ENCODE results near the gene NELL1. TPM values are rescaled to one million over a fixed set of nuclear protein-coding genes. Genes with fewer than 3 reads are reported as not detected.

NELL1 gene
- total RNA-seq, 2 donors from 2014 or later: 1.8 to 10.3 TPM

GRCh38 chr11:21364866-21365624, 695.7 kb downstream of the NELL1 start:
- WGBS: 73% methylated on average over 8 of the region's 8 CpGs

DNA sequence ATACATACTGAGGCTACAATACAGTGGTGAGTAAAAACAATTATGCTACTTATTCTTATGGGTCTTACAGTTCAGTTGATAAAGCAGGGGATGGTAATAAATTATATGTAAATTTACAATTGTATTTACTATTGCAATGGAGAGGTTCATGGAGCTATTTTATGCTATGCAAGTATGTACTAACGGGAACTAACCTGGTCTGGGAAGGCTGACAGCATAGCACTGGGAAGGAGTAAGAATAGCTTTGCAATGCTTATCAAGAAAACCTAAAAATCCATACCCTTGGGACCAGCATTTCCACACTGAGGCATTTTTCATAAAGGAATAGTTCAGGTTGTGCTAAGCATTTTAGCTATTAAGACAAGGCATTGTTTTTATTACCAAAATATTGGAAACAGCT, 700.6 kb downstream of the NELL1 start:
- Histone ChIP-seq H3K9me3 (no peaks in the 10 kb centered on the region), H3K27me3 (replicated peaks; ENCODE audit: insufficient read depth) (no peaks in the 10 kb centered on the region), H3K4me1 (replicated peaks) (no peaks in the 10 kb centered on the region), H3K4me3 (no peak overlapping the region), H3K27ac (no peak overlapping the region), H3K36me3 (no peaks in the 10 kb centered on the region)
- WGBS: 74% methylated on average over 1 of the region's 1 CpG
- DNase-seq (ENCODE audit: low spot score): no peak
- intact Hi-C loops (cut with DNase I): no loop called here
- TF ChIP-seq POLR2AphosphoS5 (IDR thresholded peaks at IDR 0.05) (no peak), POLR2A (IDR thresholded peaks at IDR 0.05) (no peak)
- TF ChIP-seq, protein P1, sequence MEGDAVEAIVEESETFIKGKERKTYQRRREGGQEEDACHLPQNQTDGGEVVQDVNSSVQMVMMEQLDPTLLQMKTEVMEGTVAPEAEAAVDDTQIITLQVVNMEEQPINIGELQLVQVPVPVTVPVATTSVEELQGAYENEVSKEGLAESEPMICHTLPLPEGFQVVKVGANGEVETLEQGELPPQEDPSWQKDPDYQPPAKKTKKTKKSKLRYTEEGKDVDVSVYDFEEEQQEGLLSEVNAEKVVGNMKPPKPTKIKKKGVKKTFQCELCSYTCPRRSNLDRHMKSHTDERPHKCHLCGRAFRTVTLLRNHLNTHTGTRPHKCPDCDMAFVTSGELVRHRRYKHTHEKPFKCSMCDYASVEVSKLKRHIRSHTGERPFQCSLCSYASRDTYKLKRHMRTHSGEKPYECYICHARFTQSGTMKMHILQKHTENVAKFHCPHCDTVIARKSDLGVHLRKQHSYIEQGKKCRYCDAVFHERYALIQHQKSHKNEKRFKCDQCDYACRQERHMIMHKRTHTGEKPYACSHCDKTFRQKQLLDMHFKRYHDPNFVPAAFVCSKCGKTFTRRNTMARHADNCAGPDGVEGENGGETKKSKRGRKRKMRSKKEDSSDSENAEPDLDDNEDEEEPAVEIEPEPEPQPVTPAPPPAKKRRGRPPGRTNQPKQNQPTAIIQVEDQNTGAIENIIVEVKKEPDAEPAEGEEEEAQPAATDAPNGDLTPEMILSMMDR (IDR thresholded peaks at IDR 0.05): no peak

More at GRCh38 chr11:21364866-21365624, 695.7 kb downstream of the NELL1 start:
- no peak for DNase-seq (ENCODE audit: low spot score)
- intact Hi-C loops (cut with DNase I): no loop called here
- H3K4me3 ChIP-seq: no peak overlapping the region
- H3K27ac ChIP-seq: no peak overlapping the region
- no peaks in the 10 kb centered on the region for H3K4me1 ChIP-seq (replicated peaks)
- H3K27me3 ChIP-seq (replicated peaks; ENCODE audit: insufficient read depth): no peaks in the 10 kb centered on the region
- TF ChIP-seq, protein P1 (IDR thresholded peaks at IDR 0.05): no peak
- TF ChIP-seq POLR2A (IDR thresholded peaks at IDR 0.05) (no peak), POLR2AphosphoS5 (IDR thresholded peaks at IDR 0.05) (no peak)
- H3K36me3 ChIP-seq: no peaks in the 10 kb centered on the region
- no peaks in the 10 kb centered on the region for H3K9me3 ChIP-seq

DNA sequence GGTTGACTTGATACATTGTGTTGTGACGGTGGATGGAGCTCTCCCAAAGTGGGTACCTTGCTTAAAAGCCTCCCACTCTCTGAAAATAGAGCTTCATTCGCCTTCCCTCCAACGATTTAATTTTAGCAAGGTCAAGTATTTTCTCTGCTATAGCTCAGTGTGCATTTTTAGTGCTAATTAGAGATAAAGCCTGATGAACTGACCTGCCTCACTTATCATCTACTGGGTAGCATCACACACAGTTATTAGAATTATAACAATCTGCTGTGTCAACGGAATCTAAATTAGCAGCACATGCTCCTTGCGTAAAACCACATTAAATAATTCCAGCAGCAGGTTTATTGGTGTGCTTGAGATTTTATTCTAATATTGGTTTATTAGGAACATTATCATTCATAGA, 701.7 kb downstream of the NELL1 start:
- H3K4me3 ChIP-seq: no peak overlapping the region
- no peak overlapping the region for H3K27ac ChIP-seq
- no peaks in the 10 kb centered on the region for H3K4me1 ChIP-seq (replicated peaks)
- DNase-seq (ENCODE audit: low spot score): no peak
- WGBS: 76% methylated on average over 5 of the region's 5 CpGs
- no peaks in the 10 kb centered on the region for H3K36me3 ChIP-seq
- intact Hi-C loops (cut with DNase I): no loop called here
- TF ChIP-seq, protein P1 (IDR thresholded peaks at IDR 0.05): no peak
- TF ChIP-seq POLR2A (IDR thresholded peaks at IDR 0.05) (no peak), POLR2AphosphoS5 (IDR thresholded peaks at IDR 0.05) (no peak)
- no peaks in the 10 kb centered on the region for H3K27me3 ChIP-seq (replicated peaks; ENCODE audit: insufficient read depth)
- no peaks in the 10 kb centered on the region for H3K9me3 ChIP-seq

DNA sequence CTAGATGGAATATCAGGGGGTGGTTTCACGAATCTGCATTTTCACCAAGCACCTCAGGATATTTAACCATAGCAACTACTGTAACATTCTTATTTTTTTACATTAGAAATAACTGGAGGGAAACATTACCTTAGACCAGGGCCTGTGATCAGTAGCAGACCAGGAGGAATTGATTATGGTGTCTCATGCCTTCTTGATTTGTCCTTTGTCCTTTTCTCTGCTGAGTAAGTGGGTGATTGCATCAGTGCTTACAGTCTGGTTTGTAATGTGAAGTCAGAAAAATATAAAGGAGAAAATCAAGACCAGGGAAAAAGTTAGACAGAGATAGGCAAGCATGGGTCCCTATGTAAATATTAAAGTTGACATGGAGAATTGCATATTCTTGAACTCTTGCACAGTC, 703.3 kb downstream of the NELL1 start:
- H3K27ac ChIP-seq: no peak overlapping the region
- no peak for DNase-seq (ENCODE audit: low spot score)
- no peaks in the 10 kb centered on the region for H3K27me3 ChIP-seq (replicated peaks; ENCODE audit: insufficient read depth)
- 75% methylated on average over 1 of the region's 1 CpG for WGBS
- intact Hi-C loops (cut with DNase I): no loop called here
- H3K4me1 ChIP-seq (replicated peaks): no peaks in the 10 kb centered on the region
- no peaks in the 10 kb centered on the region for H3K9me3 ChIP-seq
- TF ChIP-seq POLR2A (IDR thresholded peaks at IDR 0.05) (no peak), POLR2AphosphoS5 (IDR thresholded peaks at IDR 0.05) (no peak)
- TF ChIP-seq, protein P1 (IDR thresholded peaks at IDR 0.05): no peak
- H3K36me3 ChIP-seq: no peaks in the 10 kb centered on the region
- no peak overlapping the region for H3K4me3 ChIP-seq

DNA sequence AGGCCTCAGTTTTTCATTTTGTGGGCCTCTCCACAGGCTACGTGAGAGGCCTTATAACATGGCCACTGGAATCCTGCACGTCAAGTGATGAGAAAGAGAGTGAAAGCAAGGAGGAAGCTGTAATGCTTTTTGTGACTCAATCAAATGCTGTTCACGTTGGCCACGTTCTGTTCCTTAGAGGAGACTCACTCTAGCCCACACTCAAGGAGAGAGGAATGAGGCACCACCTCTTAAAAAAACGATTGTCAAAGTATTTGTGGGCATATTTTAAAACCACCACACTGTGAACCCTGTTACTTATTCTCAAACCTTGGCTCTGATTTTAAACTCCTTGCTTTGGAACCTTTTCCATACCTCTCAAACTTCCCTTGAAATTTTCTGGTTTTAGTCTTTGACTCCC, 705.0 kb downstream of the NELL1 start:
- DNase-seq (ENCODE audit: low spot score): no peak
- TF ChIP-seq POLR2A (IDR thresholded peaks at IDR 0.05) (no peak), POLR2AphosphoS5 (IDR thresholded peaks at IDR 0.05) (no peak)
- TF ChIP-seq, protein P1 (IDR thresholded peaks at IDR 0.05): no peak
- no peaks in the 10 kb centered on the region for H3K27me3 ChIP-seq (replicated peaks; ENCODE audit: insufficient read depth)
- intact Hi-C loops (cut with DNase I): no loop called here
- H3K4me1 ChIP-seq (replicated peaks): no peaks in the 10 kb centered on the region
- no peaks in the 10 kb centered on the region for H3K9me3 ChIP-seq
- H3K4me3 ChIP-seq: no peak overlapping the region
- H3K36me3 ChIP-seq: no peaks in the 10 kb centered on the region
- H3K27ac ChIP-seq: no peak overlapping the region
- WGBS: 61% methylated on average over 5 of the region's 5 CpGs

All from prostate gland (tissue), 2 donors.